CD4-positive, alpha-beta T cell treated with Interleukin-17A for 1 hour (primary cell): ENCODE data around the gene LOXHD1.
A peak's percentile ranks its signal among the peaks of the same experiment; 100 is the strongest.

ENCODE experiments used
- DNase-seq: peaks from one replicate; pipeline ENCODE4 v3.0.0-alpha.2; 2020

The LOXHD1 gene

DNA sequence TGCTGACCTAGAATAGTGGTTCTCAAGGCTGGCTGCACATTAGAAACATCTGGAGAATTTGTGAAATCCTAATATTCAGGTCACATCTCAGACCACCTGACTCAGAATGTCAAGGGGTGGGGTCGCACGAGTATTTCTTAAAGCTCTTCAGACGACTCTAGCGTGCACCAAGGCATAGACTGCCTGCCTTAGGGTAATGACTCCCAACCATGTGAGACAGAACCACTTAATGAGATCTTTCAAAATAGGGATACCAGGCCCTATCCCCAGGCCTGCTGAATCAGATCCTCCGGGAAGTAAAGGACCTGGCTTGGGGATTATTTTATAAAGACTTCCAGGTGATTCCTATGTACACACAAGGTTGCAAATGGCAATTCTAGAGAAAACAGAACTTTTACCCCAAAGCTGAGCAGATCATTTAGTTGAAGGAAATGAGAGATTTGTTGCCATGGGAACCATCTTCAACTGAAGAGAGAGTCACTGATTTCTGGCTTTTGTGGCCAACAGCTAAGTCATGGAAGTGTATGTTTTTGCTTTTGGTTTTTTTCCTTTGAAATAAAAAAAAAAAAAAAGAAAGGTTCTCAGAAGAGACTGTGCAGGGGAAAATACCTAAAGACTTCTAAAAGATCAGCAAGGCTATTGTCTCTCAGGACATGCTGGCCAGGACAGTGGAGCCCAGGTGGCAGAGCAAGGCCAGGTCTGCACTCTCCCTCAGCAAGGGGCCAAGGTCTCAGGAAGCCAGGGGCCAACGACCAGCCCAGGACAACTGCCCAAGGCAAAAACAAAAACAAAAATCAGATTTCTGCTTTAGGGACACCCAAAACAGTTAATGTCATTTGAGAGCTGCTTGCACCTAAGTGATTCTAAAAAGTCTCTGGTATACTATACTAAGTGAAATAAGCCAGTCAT, 15.3 kb upstream of the LOXHD1 start:
- peak; percentile 52 for DNase-seq

DNA sequence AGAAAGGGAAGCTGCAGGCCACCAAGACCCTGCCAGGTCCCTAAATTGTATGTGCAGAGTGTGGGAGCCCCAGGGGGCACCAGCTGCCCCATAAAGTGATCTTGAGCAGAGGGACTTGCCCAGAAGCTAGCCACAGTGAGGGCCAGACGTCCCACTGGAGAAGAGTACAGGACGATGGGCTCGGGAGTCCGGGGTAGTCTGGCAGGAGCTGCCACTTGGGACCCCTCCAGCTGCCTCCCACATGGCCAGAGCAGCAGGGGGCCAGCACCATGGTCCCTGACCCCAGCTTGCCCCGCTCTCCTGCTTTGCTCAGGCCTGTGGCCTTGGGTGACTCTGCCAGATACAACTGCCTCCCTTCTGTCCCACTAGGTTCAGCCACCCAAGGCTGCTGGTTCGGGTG, 11.7 kb upstream of the LOXHD1 start:
- DNase-seq, result no peak

DNA sequence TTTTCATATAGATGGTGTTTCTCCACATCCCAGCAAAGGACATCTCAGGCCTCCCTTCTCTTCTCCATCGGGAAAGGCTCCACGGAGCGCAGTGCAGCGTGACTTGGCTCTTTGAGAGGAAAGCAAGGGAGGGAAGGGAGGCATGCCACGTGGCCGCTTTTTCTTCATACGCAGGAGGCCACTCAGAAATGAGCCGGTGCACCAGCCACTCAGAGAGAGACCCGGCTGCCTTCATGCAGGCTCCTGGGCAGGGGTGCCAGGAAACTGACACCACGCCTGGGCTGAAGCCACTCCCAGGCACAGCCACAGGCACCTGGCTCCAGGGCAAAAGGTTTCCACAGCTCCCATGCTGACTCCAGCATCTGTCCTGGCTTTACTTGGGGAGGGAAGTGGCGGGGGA, 11.1 kb upstream of the LOXHD1 start:
- no peak for DNase-seq

DNA sequence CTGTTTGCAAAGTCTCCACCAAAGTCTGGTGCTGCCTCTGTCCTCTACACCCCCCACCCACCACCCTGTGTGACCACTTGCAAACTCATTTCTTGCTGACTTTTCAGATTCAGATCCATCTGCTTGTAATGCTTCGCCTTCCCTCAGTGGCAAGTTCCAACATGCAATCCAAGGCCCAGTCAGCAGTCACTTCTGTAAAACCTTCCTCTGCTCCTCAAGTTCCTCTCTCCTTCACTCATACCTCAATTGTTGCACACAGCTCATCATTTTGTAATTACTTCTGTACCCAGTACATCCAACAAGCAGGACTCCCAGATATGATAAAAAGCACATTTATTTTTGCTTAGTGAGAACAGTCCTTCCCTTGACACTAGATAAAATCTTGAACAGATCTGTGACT, 6.5 kb upstream of the LOXHD1 start:
- DNase-seq, result no peak

DNA sequence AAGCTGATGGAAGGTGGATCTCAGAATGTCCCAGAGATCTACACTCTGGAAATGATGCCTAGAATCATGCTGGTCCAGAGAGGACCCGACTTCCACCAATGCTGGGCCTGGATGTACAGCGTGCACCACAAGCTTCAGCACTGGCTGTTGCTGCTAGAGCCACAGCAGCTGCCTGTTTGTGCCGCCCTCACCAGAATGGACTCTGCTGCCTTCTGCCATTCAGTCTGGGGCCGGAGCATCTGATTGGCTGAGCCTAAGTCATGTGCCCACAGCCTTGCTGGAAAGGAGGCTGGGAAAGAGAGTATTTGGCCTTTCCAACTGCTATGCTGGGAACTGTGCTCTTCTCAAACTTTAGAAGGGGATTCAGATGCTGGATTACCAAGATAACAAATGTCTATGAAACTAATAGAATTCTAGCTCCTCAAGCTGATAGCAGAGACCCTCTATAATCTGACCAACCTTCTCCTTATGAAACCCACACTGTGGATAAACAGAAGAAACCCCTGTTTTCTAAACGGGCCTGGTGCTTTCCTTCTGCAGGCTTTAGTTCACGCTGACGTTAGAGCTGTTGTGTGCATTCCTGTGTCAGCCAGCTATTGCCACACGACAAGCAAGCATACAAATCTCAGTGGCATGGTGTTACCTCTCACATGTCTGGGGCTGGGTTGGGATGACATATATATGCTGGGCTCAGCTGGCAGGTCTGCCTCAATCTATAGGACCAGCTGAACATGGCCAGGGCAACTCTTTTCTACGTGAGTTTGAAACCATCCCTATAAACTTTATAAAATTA, 4.1 kb upstream of the LOXHD1 start:
- no peak for DNase-seq

DNA sequence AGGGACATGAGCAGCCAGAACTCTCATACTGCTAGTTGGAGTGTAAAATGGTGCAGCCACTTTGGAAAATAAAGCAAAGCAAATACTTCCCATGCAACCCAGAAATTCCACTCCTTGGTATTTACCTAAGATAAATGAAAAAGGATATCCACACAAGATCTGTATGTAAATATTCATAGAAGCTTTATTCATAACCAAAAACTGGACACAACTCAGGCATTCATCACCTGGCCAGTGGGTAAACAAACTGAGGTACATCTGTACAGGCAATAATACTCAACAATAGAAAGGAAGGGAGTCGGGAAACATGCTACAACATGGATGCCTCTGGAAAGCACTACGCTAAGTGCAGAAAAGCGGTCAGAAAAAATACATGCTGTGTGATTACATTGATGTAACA, 2.5 kb upstream of the LOXHD1 start:
- no peak for DNase-seq

DNA sequence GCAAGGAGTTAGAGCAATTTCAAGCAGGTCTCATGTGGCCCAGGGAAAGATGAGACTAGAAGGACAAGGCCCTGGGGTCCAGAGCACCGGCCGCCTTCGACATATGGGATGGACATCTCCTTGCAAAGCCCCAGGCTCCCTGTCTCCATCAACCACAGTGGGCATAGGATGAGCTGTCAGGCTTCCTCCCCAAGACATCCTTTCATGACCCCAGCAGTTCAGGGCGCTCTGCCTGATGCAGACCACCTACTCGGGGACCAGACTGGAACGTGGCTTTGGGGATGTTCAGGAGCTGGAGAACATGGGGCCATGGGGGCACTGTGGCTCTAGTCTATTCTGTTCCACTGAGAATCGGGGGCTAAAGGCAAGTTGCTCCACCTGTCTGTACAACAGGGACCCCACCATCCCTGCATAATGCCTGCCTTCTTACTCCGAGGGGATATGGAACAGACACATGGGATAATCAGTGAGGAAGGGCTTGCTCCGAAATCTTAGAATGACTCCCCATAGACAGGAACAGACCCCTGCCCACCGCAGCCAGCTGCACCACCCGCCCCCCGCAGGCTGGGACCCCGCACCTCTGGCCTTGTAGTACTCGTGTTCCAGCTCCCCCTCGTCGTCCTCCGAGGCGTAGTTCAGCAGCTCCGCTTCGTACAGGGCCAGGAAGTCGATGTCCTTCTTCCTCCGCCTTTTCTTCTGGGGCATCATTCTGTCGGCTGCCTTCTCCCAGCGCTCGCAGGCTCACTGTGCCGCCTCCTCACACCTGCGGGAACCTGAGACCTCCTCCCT, 500 bp downstream of the LOXHD1 start:
- no peak for DNase-seq

DNA sequence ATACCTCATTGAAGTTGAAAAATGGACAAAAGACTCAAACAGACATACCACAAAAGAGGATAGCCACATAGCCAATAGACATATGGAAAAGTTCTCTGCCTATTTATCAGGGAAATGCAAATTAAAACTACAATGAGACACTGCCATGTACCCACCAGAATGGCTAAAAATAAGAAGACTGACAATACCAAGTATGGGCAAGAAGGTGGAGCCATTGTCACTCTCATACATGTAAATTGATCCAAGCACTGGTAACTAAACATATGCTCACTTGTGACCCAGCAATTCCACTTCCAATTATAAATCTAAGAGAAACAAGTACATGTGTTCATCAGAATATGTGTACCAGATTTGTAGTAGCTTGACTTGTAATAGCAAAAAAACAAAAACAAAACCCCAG, 4.6 kb downstream of the LOXHD1 start:
- DNase-seq, result no peak

DNA sequence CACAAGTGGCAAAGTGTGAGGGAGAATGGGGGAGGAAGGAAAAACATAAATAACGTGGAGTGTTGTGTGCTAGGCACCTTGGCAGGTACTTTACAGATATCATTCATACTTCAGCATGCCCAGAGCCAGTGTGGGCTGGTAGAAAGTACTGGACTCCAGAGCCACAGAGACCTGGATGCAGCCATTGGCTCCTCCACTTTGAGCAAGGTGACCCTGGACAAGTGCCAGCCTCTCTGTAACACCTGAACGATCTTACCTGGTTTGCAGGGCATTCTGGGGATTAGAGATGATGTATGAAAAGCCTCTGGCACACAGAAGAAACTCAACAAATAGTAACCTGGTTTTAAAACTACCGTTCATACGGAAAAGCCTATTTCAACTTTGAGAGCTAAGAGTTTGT, 6.3 kb downstream of the LOXHD1 start:
- DNase-seq, result no peak

DNA sequence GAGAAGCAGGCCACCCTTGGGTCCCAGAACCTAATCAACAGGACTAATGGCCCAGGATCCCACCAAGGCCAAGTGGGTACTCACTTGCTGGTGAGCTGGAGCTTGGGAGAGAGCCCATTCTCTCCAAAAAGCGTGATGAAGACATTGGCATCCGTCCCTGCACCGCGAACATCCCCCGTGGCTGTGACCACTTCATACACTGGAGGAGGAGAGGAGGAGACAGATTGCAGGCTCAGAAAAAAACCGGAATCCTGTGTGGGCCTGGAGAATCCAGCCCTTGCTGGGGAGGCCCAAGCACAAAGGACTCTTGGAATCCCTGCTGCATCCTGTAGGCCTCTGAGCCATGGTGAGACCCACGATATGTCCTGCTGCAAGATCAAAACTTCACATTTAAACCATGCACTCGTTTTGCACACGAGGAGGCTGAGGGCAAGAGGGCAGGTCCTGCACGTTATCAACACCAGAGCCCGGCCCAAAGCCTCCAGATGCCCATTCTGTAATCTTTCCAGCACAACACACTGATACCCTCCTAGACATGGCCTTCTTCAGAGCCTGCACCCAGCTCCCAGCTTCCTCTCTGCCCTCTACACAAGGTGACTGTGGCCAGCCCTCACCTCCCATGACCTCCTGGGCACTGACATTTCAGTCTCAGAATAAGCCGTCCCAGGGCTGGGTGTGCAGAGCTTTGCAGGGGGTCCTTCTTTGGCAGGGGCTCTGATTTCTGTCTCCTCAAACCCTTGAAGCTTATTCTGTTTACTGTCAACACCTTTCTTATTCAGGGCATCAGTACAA, 7.8 kb downstream of the LOXHD1 start:
- no peak for DNase-seq

DNA sequence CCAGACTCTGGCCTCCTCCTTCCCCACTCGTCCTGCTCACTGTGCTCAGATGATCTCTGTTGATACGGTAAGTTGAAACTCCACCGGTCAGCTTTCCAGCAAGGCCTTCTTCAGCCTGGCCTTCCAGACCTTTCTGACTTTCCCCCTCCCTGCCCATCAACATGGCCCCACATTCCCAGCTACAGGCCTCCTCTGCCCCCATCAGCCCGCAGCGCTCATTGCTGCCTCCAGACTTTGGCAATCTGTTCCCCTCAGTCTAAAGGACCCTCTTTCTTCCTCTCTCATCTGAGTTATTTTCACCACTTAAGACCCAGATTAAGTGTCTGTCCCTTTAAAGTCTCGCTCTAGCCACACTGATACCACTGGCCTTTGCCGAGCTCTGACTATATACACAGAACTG, 10.6 kb downstream of the LOXHD1 start:
- DNase-seq, result no peak

DNA sequence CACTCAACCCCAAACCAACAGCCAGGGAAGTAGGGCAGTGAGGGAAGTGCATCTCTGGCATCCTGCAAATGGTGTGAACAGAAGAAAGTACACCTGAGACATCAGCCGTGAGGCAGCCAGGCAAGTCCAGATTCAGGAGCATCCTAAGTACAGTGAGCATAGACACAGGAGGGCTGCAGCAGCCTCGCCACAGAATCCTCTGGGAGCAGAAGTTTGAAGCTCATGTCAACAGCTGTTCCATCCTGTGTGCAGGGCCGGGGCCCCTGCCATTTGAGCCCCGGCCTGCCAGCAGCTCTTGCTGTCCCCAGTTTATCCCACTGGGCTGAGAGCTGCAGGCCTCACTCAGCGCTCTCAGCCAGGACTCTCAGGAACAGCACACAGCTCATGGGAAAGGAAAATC, 14.5 kb downstream of the LOXHD1 start:
- no peak for DNase-seq

DNA sequence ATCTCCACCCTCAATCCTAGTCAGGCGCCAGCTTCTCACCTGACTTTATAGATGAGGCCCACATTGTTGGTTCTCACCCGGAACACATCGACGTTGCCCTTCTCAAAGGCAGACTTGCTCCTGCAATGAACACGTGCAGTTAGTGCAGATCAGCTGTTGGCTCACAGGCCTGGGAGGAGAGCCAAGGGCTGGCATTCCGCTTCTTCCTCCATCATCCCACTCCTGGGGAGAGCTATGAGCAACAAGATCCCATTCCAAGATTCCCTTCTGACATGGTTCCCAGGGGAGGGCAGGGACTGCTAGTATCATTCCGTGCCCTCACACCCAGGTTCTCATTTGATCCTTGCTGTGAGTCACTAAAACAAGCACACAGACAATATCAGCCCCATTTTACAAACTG, 15.1 kb downstream of the LOXHD1 start:
- no peak for DNase-seq

DNA sequence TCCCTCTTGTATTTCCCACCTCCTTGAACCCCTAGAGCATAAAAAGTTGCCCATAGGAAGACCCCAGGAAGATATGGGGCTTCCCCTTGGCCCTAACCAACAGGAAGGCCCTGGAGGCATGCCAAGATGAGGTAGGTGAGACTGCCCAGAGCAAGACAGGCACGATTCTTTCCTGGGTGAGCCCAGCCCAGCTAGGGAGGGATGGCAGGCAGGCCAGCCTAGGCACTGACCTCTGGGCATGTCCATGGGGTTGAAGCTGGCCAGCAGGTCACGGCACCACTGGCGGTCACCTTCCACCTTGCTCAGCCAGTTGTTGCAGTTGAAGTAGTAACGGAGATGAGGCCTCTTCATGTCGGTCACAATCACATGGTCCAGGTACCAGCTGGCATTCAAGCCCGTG, 17.6 kb downstream of the LOXHD1 start:
- no peak for DNase-seq

DNA sequence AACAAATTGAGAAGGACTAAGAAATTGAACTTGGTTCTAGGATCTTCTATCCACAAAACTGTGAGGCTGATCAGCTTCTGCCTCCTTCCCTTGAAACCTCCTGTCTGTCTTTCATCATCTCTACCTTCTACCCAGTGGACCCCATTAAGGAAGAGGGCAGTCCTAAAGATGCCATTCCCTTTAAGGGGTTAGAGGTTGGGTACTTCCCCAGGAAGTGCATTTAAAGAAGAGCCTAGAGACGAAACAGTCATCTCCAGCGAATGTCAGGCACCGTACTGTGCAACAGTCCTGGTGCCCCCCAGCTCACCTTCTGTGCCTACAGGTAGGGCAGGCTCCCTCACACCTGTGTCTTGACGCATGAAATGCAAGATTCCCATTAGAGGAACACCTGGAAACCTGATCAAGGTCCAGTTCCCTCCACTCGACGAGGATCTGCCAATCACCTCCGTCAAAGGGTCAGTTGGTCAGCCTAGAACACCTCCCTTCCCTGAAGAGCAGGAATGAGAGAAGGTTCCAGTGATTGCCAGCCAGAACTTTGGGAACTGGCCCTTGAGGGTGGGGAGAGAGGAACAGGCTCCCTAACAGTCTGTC, 20.9 kb downstream of the LOXHD1 start:
- DNase-seq, result no peak

DNA sequence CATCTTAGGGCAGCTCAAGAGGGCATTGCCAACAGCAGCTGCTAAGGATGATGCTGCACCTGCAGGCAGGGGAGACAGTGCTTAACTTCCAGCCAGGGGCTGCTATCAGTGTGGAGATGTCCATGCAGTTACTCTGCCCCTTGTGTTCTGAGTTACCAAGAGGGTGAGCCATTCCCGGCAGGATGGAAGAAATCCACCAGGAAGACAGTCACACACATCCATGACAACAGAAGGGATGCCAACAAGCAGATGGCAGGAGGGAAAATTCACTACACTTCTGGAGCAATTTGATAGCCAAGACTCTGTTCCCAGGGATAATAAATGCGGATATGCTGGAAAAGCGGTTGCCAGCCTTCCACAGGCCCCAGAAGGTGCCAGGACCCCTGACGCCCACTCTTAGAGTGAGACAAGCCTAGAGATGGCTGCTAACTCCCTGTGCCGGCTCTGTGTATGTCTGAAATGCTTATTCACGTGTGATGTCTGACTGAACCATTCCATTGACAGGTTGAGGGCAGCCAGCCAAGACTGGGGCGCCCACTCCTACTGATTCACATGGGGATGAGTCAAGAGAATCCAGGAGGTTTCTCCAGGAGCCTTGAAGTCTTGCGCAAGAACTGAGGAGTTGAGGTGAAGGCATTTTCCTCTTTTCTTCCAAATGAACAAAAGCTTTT, 24.5 kb downstream of the LOXHD1 start:
- DNase-seq, result no peak

DNA sequence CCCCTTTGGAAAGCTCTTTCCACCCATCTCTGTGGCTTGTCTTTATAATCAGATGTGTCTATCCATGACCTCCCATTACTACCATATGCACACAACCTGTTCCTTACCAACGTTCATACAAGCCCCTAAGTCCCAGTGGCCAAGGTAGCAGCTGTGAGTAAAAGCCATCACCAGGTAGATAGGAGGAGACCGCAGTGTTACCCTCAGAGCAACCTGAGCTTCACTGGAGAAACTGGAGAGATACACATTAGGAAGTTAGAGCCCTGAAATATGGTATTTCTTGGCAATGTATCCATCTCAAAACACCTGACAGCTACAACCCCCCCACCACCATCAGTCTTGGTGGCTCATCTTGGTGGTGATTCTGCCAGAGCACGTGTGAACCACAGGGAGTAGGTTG, 26.0 kb downstream of the LOXHD1 start:
- no peak for DNase-seq

DNA sequence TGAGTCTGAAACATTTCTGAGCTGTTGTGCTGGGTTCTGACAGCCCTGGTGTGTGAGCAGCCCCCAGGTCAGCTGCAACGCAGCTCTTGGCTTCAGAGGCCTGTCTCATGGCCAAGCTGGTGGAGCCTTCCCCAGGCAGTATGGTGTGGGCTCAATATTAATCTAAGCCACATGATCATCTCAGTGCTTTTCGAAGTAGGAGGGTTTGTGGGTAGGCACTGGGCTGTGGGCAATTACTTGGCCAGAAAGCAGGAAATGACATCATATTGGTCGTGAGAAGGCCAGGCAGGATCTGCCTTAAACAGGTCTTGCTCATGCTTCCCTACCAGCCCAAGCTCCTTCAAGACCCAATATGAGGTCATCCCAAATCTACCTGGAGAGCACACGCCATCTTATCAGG, 26.9 kb downstream of the LOXHD1 start:
- no peak for DNase-seq

DNA sequence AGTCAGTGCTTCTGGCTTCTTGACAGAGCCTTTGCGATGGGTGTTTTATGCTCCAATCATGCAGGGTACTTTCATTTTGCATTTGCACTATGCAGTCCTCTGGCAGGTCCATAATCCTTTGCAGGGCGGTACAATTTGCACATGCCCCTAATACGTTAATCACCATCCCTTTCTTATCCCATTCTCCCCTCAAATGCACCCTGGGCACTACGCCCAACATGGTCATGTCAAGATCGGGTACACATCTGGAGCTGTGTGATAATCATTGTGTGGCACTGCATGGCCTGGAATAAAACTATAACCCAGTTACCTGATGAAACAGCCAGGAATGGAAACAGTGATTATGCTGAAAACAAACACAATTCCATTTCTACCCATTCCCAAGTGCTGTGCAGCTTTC, 27.7 kb downstream of the LOXHD1 start:
- DNase-seq, result no peak

DNA sequence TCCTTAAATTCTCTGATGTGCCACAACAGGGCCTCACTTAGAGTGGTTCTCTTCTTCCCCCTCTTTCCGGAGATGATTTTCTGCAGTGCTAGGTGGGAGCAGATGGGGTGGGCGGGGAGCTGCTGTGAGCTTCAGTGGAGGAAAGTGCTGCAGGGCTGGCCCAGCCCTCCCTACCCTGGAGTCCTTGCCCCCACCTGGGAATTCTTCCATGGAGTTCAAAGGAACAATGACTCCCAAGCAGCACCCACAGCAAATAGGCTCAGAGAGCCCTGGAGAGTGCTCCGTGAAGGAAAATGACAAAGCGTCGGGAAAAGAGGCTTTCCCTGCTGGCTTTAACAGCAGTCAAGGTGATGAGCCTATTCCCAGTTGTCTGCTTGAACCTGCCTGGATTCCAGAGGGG, 28.8 kb downstream of the LOXHD1 start:
- DNase-seq, result no peak

DNA sequence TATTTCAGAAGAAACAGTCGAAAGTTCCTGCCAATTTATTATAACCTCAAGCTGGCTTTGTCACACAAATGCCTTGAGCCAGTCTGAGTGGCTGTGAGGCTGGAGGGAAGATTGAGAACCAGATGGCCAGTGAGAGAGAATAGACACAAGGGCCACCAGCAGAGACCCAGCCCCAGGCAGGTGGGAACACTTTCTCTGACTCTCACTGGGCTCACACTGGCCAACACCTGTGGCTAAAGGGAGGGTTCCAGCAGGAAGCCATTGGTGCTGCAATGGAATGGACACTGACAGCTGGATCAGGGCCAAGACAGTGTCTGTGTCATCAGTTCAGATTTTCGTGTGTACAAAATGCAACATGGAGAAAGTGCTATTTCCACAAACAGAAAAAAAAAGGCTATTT, 29.9 kb downstream of the LOXHD1 start:
- no peak for DNase-seq

DNA sequence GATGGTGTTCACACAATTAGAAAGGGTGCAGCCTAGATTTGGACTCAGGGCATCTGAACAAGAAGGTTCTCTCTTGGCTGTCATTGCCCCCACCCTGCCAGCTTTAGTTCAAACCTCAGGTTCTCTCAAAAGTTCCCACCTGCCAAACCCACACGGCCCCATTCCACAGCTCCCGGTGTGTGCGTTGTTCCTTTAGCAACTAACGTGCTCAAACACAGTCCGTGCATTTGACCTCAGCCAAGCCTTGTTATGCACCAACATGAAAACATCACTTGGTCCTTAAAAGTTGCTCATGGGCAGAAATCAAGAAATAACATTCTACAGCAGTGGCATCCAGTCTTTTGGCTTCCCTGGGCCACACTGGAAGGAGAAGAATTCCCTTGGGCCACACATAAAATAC, 32.0 kb downstream of the LOXHD1 start:
- no peak for DNase-seq
